K562 (cell line): ENCODE data around the gene CAPN5. TPM values are rescaled to one million over a fixed set of nuclear protein-coding genes. Genes with fewer than 3 reads are reported as not detected.

Source experiments
- ATAC-seq: fragments of 200-7000 bp; cut with Tn5 transposase; 3 replicates; pipeline ENCODE4 v1.9.1; 2020; ENCODE audit warnings: moderate library complexity
- BruUV-seq: library from RNA; stranded (reverse); fragments of 400-500 nt; replicated peaks from 2 replicates; lab custom pipeline; 2021; lab: Mats Ljungman, UMichigan
- CTCF ChIA-PET: fragments of 300-600 bp; formaldehyde crosslinking; extraction: SDS; loops from one replicate; lab custom pipeline; 2021; ENCODE audit warnings: low intra/inter-chr PET ratio; lab: Yijun Ruan, JAX
- POLR2A ChIA-PET: fragments of 300-600, 350-650 bp; sonication (Branson Sonifier 250); formaldehyde crosslinking; extraction: SDS; loops from one replicate; lab custom pipeline; 2021; ENCODE audit warnings: antibody characterized with exemption, inconsistent platforms; lab: Yijun Ruan, JAX
- DNase-seq, 4 experiments: peaks; one replicate each; pipeline versions ENCODE4 v3.0.0 to v3.0.0-alpha.2; 2011 to 2018; ENCODE audit warnings: low spot score in 3 of 4, mixed read lengths in 3 of 4; ENCODE audit errors: extremely low read depth in 1 of 4
- FAIRE-seq: peaks from 2 replicates; lab custom pipeline; 2011; peaks lifted over from hg19 to GRCh38; lab: Jason Lieb, UNC
- H2AFZ ChIP-seq: 2 replicates; pipeline ENCODE4 v1.6.0; 2011; ENCODE audit warnings: low read depth, low read length, control low read depth, inconsistent platforms
- H3K27ac ChIP-seq: fragments of 200-600 bp; 3 replicates; pipeline ENCODE4 v1.8.0; 2011; ENCODE audit warnings: low read depth, mild to moderate bottlenecking, control low read depth, inconsistent platforms, low read length, moderate library complexity, mixed read lengths; ENCODE audit errors: extremely low read depth
- H3K27me3 ChIP-seq, 2 experiments: fragments of 300-600 bp in 1 of 2; 2 replicates in 1 of 2; 3 replicates in 1 of 2; pipeline versions ENCODE4 v1.6.0 to v1.8.0; 2011; ENCODE audit warnings: inconsistent platforms in 2 of 2, low read length in 2 of 2, mild to moderate bottlenecking in 1 of 2, mixed read lengths in 1 of 2, moderate library complexity in 1 of 2; ENCODE audit not compliant: control insufficient read depth in 2 of 2, insufficient read depth in 2 of 2
- H3K36me3 ChIP-seq: fragments of 300-600 bp; 3 replicates; pipeline ENCODE4 v1.8.0; 2011; ENCODE audit warnings: mild to moderate bottlenecking, low read length, inconsistent platforms; ENCODE audit not compliant: control insufficient read depth, insufficient read depth
- H3K4me1 ChIP-seq, 2 experiments: fragments of 200-600 bp in 1 of 2; replicated peaks in 1 of 2; 2 replicates in 1 of 2; 3 replicates in 1 of 2; pipeline versions ENCODE4 v1.5.1 to v1.8.0; 2011; ENCODE audit warnings: inconsistent platforms in 2 of 2, low read length in 2 of 2, mild to moderate bottlenecking in 1 of 2, mixed read lengths in 1 of 2, moderate library complexity in 1 of 2; ENCODE audit not compliant: control insufficient read depth in 2 of 2, insufficient read depth in 2 of 2
- H3K4me2 ChIP-seq: 2 replicates; pipeline ENCODE4 v1.6.1; 2011; ENCODE audit warnings: low read length, control low read depth, inconsistent platforms, mixed read lengths; ENCODE audit not compliant: insufficient read depth
- H3K4me3 ChIP-seq: fragments of 200-600 bp; sonication (generic), shearing (Covaris generic); 2 replicates; pipeline ENCODE4 v1.5.1; 2016; ENCODE audit warnings: control low read depth, inconsistent platforms
- H3K79me2 ChIP-seq: fragments of 200-600 bp; 3 replicates; pipeline ENCODE4 v1.8.0; 2011; ENCODE audit warnings: low read length, inconsistent platforms; ENCODE audit not compliant: control insufficient read depth, insufficient read depth
- H3K9ac ChIP-seq, 2 experiments: 2 replicates each; pipeline versions ENCODE4 v1.6.0 to v1.6.1; 2011; ENCODE audit warnings: low read depth in 2 of 2, low read length in 2 of 2, control low read depth in 1 of 2, inconsistent platforms in 1 of 2, mild to moderate bottlenecking in 1 of 2, mixed read lengths in 1 of 2; ENCODE audit not compliant: insufficient read depth in 1 of 2
- H3K9me1 ChIP-seq: one replicate; pipeline ENCODE4 v1.6.0; 2011; ENCODE audit warnings: inconsistent platforms, mild to moderate bottlenecking, low read length, moderate library complexity; ENCODE audit not compliant: control insufficient read depth, insufficient read depth
- H3K9me3 ChIP-seq: replicated peaks from 2 replicates; pipeline ENCODE4 v1.5.1; 2011; ENCODE audit warnings: low read depth, low read length, inconsistent platforms; ENCODE audit not compliant: control insufficient read depth, insufficient read depth
- H4K20me1 ChIP-seq: replicated peaks from 2 replicates; pipeline ENCODE4 v1.6.1; 2011; ENCODE audit warnings: low read length, inconsistent platforms, mixed read lengths; ENCODE audit not compliant: control insufficient read depth, insufficient read depth
- PPARD ChIP-seq: fragments of 250-450 bp; sonication (Bioruptor Pico); IDR thresholded peaks from 2 replicates; pipeline ENCODE4 v1.8.0; 2022; ENCODE audit warnings: inconsistent platforms, mild to moderate bottlenecking, moderate library complexity
- ZNF324 ChIP-seq: fragments of 250-450 bp; sonication (Bioruptor Pico); IDR thresholded peaks from 2 replicates; pipeline ENCODE4 v1.4.0; 2020; ENCODE audit warnings: mild to moderate bottlenecking
- ZSCAN29 ChIP-seq: fragments of 450-650 bp; IDR thresholded peaks from 2 replicates; pipeline ENCODE4 v1.6.1; 2017
- WGBS: fragments of 100-300 bp; shearing (Covaris generic); methylation state at CpG from one replicate; pipeline ENCODE4 v1.1.6; 2016; ENCODE audit warnings: low coverage, mixed read lengths; ENCODE audit not compliant: insufficient coverage; ENCODE audit errors: missing lambda C conversion rate; 5-methylcytosine and 5-hydroxymethylcytosine counted together
- in situ Hi-C: fragments of 300-500 bp; cut with MboI; formaldehyde crosslinking; loops from 4 replicates; pipeline ENCODE4 v1.15.0; 2018; ENCODE audit warnings: inconsistent platforms, mixed read lengths
- intact Hi-C: fragments of 100-400 bp; cut with micrococcal nuclease; formaldehyde crosslinking; loops from 2 replicates; pipeline ENCODE4 v1.14.2; 2022
- polyA plus RNA-seq, 8 experiments: library from polyadenylated mRNA; depleted of rRNA in 4 of 8; stranded (reverse) in 5 of 8; unstranded in 3 of 8; fragments of >200 nt; fragmentation: Nextera tagmentation in 2 of 8; fragmentation: Illumina TruSeq in 1 of 8; extraction: Ambion mirVana in 2 of 8; extraction: Trizol in 1 of 8; gene quantifications; 2 replicates each; pipeline versions ENCODE4 v1.2.1 to v1.2.3, GENCODE V29; 2011 to 2014; ENCODE audit warnings: inconsistent platforms in 1 of 8, missing spikeins in 1 of 8
- total RNA-seq, 7 experiments: library from RNA; depleted of rRNA in 6 of 7; stranded (reverse); fragments of >200 nt in 6 of 7; fragmentation: Illumina TruSeq in 2 of 7; extraction: Trizol in 2 of 7; gene quantifications; 2 replicates each; pipeline versions ENCODE4 v1.2.1 to v1.2.3, GENCODE V29; 2011 to 2021; ENCODE audit warnings: low replicate concordance in 1 of 7
- TF ChIP-seq, protein P1 (sequence below): fragments of 250-450 bp; sonication (Bioruptor Pico); IDR thresholded peaks from 2 replicates; pipeline ENCODE4 v1.8.0; 2022; ENCODE audit warnings: inconsistent platforms, mild to moderate bottlenecking, moderate library complexity, borderline replicate concordance

CAPN5 gene
- total and polyA plus RNA-seq, 9 of the 15 experiments (the other 6 are each of a cell fraction or from before 2014, with no cell fraction given): 0.04 to 0.44 (median 0.14) TPM; not detected in 2

DNA sequence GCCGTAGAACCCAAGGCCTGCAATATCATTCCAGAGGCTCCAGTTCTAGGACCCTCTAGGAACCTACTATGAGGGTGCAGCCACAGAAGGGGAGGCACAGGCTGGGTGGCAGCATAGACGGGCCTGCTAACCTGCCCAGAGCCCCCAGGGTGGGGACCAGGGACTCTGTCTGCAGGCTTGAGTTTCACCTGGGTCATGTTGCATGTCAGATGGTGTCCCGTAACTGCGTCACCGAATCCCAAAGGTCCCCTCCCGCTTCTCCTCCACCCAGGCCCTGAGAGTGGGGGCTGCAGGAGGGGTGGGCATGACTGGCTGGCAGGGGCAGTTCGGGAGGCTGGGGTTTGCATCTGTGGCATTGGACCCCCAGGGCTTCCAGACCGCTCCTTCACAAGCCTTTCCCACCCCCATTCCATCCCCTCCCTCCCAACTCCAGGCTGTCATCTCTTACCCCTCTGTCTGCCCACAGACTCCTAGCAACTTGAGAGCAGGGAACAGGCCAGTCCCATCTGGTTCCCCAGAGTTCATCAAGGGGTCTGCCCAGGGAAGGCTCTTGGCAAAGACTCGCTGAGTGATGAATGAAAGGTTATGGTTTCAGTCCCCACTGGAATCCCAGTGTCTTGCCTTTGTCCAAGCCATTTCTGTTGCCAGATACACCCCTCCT lies 77.6 kb downstream of the CAPN5 start:
- POLR2A ChIA-PET: interaction anchor here (0.5 to 1.4 kb wide), 6 partner anchors 9 to 1764 kb away, joined by 3 to 4 read pairs (median 3); no protein-coding TSS in a partner anchor
- FAIRE-seq: no peak
- WGBS: 4% methylated on average over 8 of the region's 9 CpGs
- intact Hi-C loops (no loop called here), in situ Hi-C loops (no loop called here)
- Histone ChIP-seq H3K27ac (no peak overlapping the region), H3K9me3 (no peaks in the 10 kb centered on the region), H3K9ac (no peak overlapping the region)
- TF ChIP-seq ZNF324 (CRISPR knock-in tag): no peak
- TF ChIP-seq, protein P1, sequence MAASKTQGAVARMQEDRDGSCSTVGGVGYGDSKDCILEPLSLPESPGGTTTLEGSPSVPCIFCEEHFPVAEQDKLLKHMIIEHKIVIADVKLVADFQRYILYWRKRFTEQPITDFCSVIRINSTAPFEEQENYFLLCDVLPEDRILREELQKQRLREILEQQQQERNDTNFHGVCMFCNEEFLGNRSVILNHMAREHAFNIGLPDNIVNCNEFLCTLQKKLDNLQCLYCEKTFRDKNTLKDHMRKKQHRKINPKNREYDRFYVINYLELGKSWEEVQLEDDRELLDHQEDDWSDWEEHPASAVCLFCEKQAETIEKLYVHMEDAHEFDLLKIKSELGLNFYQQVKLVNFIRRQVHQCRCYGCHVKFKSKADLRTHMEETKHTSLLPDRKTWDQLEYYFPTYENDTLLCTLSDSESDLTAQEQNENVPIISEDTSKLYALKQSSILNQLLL: no peak
- TF ChIP-seq ZSCAN29: no peak
- TF ChIP-seq PPARD (CRISPR knock-in tag): no peak
- TF ChIP-seq, all 486 proteins: peak for 0
- Histone ChIP-seq H4K20me1 (0 out of 2 replicates have a peak, but pooled peaks cover 7% of the 10 kb centered on the region), H3K4me3 (no peak overlapping the region), H2AFZ (no peak overlapping the region), H3K4me2 (no peak overlapping the region), H3K36me3 (no peaks in the 10 kb centered on the region), H3K27me3 (peaks cover 5 to 49% of the 10 kb centered on the region in 2 experiments; a peak in 3 of 5 replicates), H3K79me2 (no peaks in the 10 kb centered on the region), H3K9me1 (no peaks in the 10 kb centered on the region), H3K4me1 (peaks cover 0 to 7% of the 10 kb centered on the region in 2 experiments; a peak in 4 of 5 replicates)
- no peak for DNase-seq
- BruUV-seq: no TSS peak
- no peak for ATAC-seq
- CTCF ChIA-PET: no interaction called here
